Measurements from ENCODE around the gene ETFBKMT.

ETFBKMT gene

GRCh38 chr12:31659087-31659942 lies at the start of gene ETFBKMT:
TSS of gene ETFBKMT (plus strand) at chr12:31659688. CDS start at chr12:31661954, 2,266 bp downstream.
- H3K27ac Mint-ChIP-seq, result peak within 1 kb of the TSS; percentile 98
- H3K4me1 Mint-ChIP-seq (ENCODE audit: low read depth), result peaks cover 15% of the 10 kb centered on the region

GRCh38 chr12:31612819-31613218 lies 46.7 kb upstream of the ETFBKMT start:
- Mint-ChIP-seq H3K4me3 (no peak overlapping the region), H3K36me3 (ENCODE audit: low read depth) (no peaks in the 10 kb centered on the region), H3K4me1 (ENCODE audit: low read depth) (no peaks in the 10 kb centered on the region), H3K27ac (no peak overlapping the region), H3K9me3 (peaks cover 8% of the 10 kb centered on the region), H3K27me3 (peaks cover 3% of the 10 kb centered on the region)
- no peak for DNase-seq

More at GRCh38 chr12:31659087-31659942, at the start of gene ETFBKMT:
- H3K36me3 Mint-ChIP-seq (ENCODE audit: low read depth), result peaks cover 2% of the 10 kb centered on the region
- H3K4me3 Mint-ChIP-seq, result peak within 1 kb of the TSS; percentile 93
- no peaks in the 10 kb centered on the region for H3K9me3 Mint-ChIP-seq
- H3K27me3 Mint-ChIP-seq, result no peaks in the 10 kb centered on the region
- peak; percentile 93 for DNase-seq

GRCh38 chr12:31618228-31619025 lies 41.1 kb upstream of the ETFBKMT start:
- no peaks in the 10 kb centered on the region for H3K36me3 Mint-ChIP-seq (ENCODE audit: low read depth)
- H3K27me3 Mint-ChIP-seq, result peaks cover 6% of the 10 kb centered on the region
- no peak overlapping the region for H3K27ac Mint-ChIP-seq
- no peaks in the 10 kb centered on the region for H3K4me1 Mint-ChIP-seq (ENCODE audit: low read depth)
- no peak for DNase-seq
- H3K9me3 Mint-ChIP-seq, result no peaks in the 10 kb centered on the region
- H3K4me3 Mint-ChIP-seq, result no peak overlapping the region

- Mint-ChIP-seq H3K4me1 (ENCODE audit: low read depth) (no peaks in the 10 kb centered on the region), H3K27me3 (peaks cover 6% of the 10 kb centered on the region), H3K4me3 (no peak overlapping the region), H3K36me3 (ENCODE audit: low read depth) (no peaks in the 10 kb centered on the region), H3K27ac (no peak overlapping the region), H3K9me3 (no peaks in the 10 kb centered on the region)
- DNase-seq, result no peak
These were observed 39.2 kb upstream of the ETFBKMT start for GRCh38 chr12:31620311-31620710.

GRCh38 chr12:31622038-31622437 lies 37.5 kb upstream of the ETFBKMT start:
- H3K27ac Mint-ChIP-seq, result no peak overlapping the region
- no peaks in the 10 kb centered on the region for H3K36me3 Mint-ChIP-seq (ENCODE audit: low read depth)
- H3K27me3 Mint-ChIP-seq, result peaks cover 6% of the 10 kb centered on the region
- no peaks in the 10 kb centered on the region for H3K9me3 Mint-ChIP-seq
- DNase-seq, result no peak
- no peak overlapping the region for H3K4me3 Mint-ChIP-seq
- no peaks in the 10 kb centered on the region for H3K4me1 Mint-ChIP-seq (ENCODE audit: low read depth)

- Mint-ChIP-seq H3K27me3 (no peaks in the 10 kb centered on the region), H3K27ac (no peak overlapping the region), H3K4me3 (no peak overlapping the region), H3K9me3 (no peaks in the 10 kb centered on the region), H3K36me3 (ENCODE audit: low read depth) (no peaks in the 10 kb centered on the region), H3K4me1 (ENCODE audit: low read depth) (no peaks in the 10 kb centered on the region)
- no peak for DNase-seq
These were observed 33.1 kb upstream of the ETFBKMT start for GRCh38 chr12:31626270-31626995.

GRCh38 chr12:31627456-31628054 lies 31.9 kb upstream of the ETFBKMT start:
- Mint-ChIP-seq H3K27me3 (no peaks in the 10 kb centered on the region), H3K27ac (no peak overlapping the region), H3K9me3 (no peaks in the 10 kb centered on the region), H3K36me3 (ENCODE audit: low read depth) (no peaks in the 10 kb centered on the region), H3K4me1 (ENCODE audit: low read depth) (no peaks in the 10 kb centered on the region), H3K4me3 (no peak overlapping the region)
- DNase-seq, result no peak

- Mint-ChIP-seq H3K36me3 (ENCODE audit: low read depth) (no peaks in the 10 kb centered on the region), H3K27me3 (no peaks in the 10 kb centered on the region), H3K4me1 (ENCODE audit: low read depth) (no peaks in the 10 kb centered on the region), H3K9me3 (no peaks in the 10 kb centered on the region), H3K4me3 (no peak overlapping the region), H3K27ac (no peak overlapping the region)
- DNase-seq, result no peak
These were observed 29.4 kb upstream of the ETFBKMT start for GRCh38 chr12:31629756-31630732.

- no peaks in the 10 kb centered on the region for H3K4me1 Mint-ChIP-seq (ENCODE audit: low read depth)
- H3K27ac Mint-ChIP-seq, result no peak overlapping the region
- no peaks in the 10 kb centered on the region for H3K9me3 Mint-ChIP-seq
- no peaks in the 10 kb centered on the region for H3K27me3 Mint-ChIP-seq
- no peak for DNase-seq
- H3K36me3 Mint-ChIP-seq (ENCODE audit: low read depth), result no peaks in the 10 kb centered on the region
- H3K4me3 Mint-ChIP-seq, result no peak overlapping the region
These were observed 28.3 kb upstream of the ETFBKMT start for GRCh38 chr12:31631023-31631724.

- no peaks in the 10 kb centered on the region for H3K9me3 Mint-ChIP-seq
- H3K27me3 Mint-ChIP-seq, result no peaks in the 10 kb centered on the region
- H3K4me3 Mint-ChIP-seq, result no peak overlapping the region
- peaks cover 5% of the 10 kb centered on the region for H3K4me1 Mint-ChIP-seq (ENCODE audit: low read depth)
- H3K36me3 Mint-ChIP-seq (ENCODE audit: low read depth), result no peaks in the 10 kb centered on the region
- no peak for DNase-seq
- H3K27ac Mint-ChIP-seq, result no peak overlapping the region
These were observed 27.7 kb upstream of the ETFBKMT start for GRCh38 chr12:31631809-31632208.

- H3K27me3 Mint-ChIP-seq, result no peaks in the 10 kb centered on the region
- no peak overlapping the region for H3K4me3 Mint-ChIP-seq
- H3K4me1 Mint-ChIP-seq (ENCODE audit: low read depth), result peaks cover 5% of the 10 kb centered on the region
- H3K27ac Mint-ChIP-seq, result no peak overlapping the region
- no peaks in the 10 kb centered on the region for H3K9me3 Mint-ChIP-seq
- DNase-seq, result no peak
- H3K36me3 Mint-ChIP-seq (ENCODE audit: low read depth), result no peaks in the 10 kb centered on the region
These were observed 26.0 kb upstream of the ETFBKMT start for GRCh38 chr12:31633464-31633863.

- no peaks in the 10 kb centered on the region for H3K9me3 Mint-ChIP-seq
- H3K27ac Mint-ChIP-seq, result no peak overlapping the region
These were observed 24.9 kb upstream of the ETFBKMT start for GRCh38 chr12:31634620-31635019.

More at GRCh38 chr12:31634620-31635019, 24.9 kb upstream of the ETFBKMT start:
- peaks cover 5% of the 10 kb centered on the region for H3K4me1 Mint-ChIP-seq (ENCODE audit: low read depth)
- no peaks in the 10 kb centered on the region for H3K27me3 Mint-ChIP-seq
- H3K4me3 Mint-ChIP-seq, result no peak overlapping the region
- no peaks in the 10 kb centered on the region for H3K36me3 Mint-ChIP-seq (ENCODE audit: low read depth)
- DNase-seq, result no peak

Data from activated T-cell treated with anti-CD3 and anti-CD28 coated beads, Interleukin-2, amount 50 U/mL, for 24 hours (primary cell).